ENCODE measurements around the gene ZYG11A. TPM values are rescaled to one million over a fixed set of nuclear protein-coding genes. Genes with fewer than 3 reads are reported as not detected.

The ZYG11A gene
- total and polyA plus RNA-seq, 2 of the 8 experiments (the other 6 are each of a cell fraction or from before 2014, with no cell fraction given): 0.89 to 2.6 TPM

DNA sequence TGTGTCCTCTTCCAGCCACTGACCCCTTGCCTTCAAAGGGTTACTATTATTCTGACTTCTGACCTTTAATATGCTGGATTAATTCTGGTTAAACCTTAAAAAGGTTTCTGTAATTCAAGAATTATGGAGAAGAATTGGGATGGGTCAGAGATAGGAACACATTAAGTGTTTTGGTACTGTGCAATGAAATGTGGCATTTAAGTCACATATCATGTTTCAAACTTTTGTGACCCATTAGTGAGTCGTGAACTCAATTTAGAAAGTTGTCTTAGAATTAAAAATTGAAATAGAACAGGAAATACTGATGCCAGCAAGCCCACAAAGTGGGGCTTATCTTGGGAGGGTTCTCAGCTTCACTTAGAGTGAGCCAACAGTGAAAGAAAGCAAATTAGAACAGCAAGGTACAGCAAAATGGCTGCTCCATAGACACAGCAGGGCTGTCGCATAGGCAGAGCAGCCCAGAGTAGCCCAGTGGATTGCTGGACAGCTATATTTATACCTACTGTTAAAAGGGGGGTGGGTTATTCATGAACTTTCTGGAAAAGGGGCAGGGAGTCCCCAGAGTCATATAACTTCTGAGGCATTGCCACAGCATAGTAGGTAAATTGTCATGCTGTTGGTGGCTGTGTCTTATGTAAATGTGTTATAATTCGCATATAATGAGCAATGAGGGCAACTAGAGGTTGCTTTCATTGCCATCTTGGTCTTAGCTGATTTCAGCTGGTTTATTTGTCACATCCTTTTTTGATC, 95.0 kb downstream of the ZYG11A start (continued):
- no peak for TF ChIP-seq CHD7 (IDR thresholded peaks at IDR 0.05; ENCODE audit: insufficient replicate concordance, low read length)
- no peak for TF ChIP-seq SP4 (IDR thresholded peaks at IDR 0.05; ENCODE audit: low read length)
- TF ChIP-seq, protein P1, sequence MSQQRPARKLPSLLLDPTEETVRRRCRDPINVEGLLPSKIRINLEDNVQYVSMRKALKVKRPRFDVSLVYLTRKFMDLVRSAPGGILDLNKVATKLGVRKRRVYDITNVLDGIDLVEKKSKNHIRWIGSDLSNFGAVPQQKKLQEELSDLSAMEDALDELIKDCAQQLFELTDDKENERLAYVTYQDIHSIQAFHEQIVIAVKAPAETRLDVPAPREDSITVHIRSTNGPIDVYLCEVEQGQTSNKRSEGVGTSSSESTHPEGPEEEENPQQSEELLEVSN (IDR thresholded peaks at IDR 0.05): no peak
- no peak for TF ChIP-seq RAD21 (IDR thresholded peaks at IDR 0.05 in 1 of 2, conservative IDR thresholded peaks at IDR 0.05 in 1 of 2; ENCODE audit: low read depth in 2 of 2, low read length in 2 of 2)
- TF ChIP-seq TAF1 (IDR thresholded peaks at IDR 0.05; ENCODE audit: low read depth, low read length): no peak
- TF ChIP-seq EGR1 (IDR thresholded peaks at IDR 0.05; ENCODE audit: borderline replicate concordance, low read depth, low read length): no peak
- no peak for TF ChIP-seq YY1 (IDR thresholded peaks at IDR 0.05; ENCODE audit: low read depth, low read length)
- no peak for TF ChIP-seq SIN3A (conservative IDR thresholded peaks at IDR 0.05 in 1 of 2, IDR thresholded peaks at IDR 0.05 in 1 of 2; ENCODE audit: low read depth in 1 of 2, low read length in 2 of 2)
- no peak for TF ChIP-seq TAF7 (optimal IDR thresholded peaks at IDR 0.05; ENCODE audit: borderline replicate concordance, low read depth, low read length)
